Measurements from ENCODE around the gene HES6. TPM values are rescaled to one million over a fixed set of nuclear protein-coding genes. Genes with fewer than 3 reads are reported as not detected.

Gene HES6
- total RNA-seq, 4 donors from 2014 or later, result 5.3 to 9.1 (median 5.6) TPM

- ATAC-seq (ENCODE audit: low FRiP score) (no peak), DNase-seq (ENCODE audit: low spot score) (no peak)
- TF ChIP-seq CTCF (IDR thresholded peaks at IDR 0.05), result no peak
These were observed 46.7 kb upstream of the HES6 start for GRCh38 chr2:238286551-238286950.

DNA sequence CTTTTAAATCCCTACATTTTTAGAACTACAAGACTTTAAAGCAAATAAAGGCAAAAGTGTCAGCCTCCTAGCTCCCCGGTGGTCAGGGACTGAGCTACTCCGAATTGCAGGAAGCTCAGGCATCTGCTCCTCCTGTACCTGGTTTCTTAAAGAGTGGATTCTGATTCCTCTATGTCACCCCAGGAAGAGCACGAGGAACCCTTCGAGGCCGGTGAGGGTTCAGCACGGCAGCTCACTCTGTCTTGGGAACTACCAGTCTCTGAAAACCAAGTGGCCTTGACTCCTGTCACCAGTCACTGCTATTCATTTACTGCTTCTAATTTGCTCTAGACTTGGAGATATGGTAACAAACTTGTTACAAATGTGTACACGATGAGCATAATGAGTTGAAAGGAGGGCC, 46.3 kb upstream of the HES6 start:
- no peak for TF ChIP-seq CTCF (IDR thresholded peaks at IDR 0.05)
- DNase-seq (ENCODE audit: low spot score) (no peak), ATAC-seq (ENCODE audit: low FRiP score) (no peak)

GRCh38 chr2:238285653-238286082, 45.8 kb upstream of the HES6 start:
- peak; percentile 67 for DNase-seq (ENCODE audit: low spot score)
- no peak for TF ChIP-seq CTCF (IDR thresholded peaks at IDR 0.05)
- ATAC-seq (ENCODE audit: low FRiP score), result peak; percentile 2

GRCh38 chr2:238284802-238285515, 45.1 kb upstream of the HES6 start:
- ATAC-seq (ENCODE audit: low FRiP score) (no peak), DNase-seq (ENCODE audit: low spot score) (no peak)
- no peak for TF ChIP-seq CTCF (IDR thresholded peaks at IDR 0.05)

GRCh38 chr2:238282861-238283738, 43.3 kb upstream of the HES6 start:
- DNase-seq (ENCODE audit: low spot score) (no peak), ATAC-seq (ENCODE audit: low FRiP score) (no peak)
- TF ChIP-seq CTCF (IDR thresholded peaks at IDR 0.05), result no peak

DNA sequence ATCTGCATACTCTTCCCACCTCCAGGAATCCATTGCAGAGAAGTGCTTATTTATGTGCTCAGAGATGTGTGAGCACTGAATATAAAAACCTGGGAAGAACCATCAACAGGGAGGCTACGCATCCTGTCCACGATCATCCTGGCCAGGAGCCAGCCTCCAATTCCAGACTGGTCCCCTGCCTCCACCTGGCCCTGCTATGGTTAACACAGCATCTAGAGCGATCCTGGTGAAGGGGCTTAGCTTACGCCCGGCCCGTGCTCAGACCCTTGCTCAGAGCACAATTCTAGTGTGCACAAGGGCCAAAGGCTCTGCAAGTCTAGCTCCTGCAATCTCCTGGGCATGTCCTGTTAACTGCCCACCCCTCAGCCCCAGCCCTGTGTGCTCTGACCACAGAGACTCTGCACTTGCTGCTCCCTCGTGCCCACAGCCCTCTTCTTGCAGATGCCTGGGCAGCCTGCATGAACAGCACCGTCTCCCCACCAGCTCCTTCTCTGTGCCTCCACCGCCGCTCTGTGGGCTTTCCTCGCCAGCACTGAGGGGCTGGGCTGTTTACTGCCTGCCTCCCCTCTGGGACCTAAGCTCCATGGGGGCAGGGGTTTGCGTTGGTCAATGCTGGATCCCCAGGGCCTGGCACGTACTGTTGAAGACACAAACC, 42.1 kb upstream of the HES6 start:
- no peak for DNase-seq (ENCODE audit: low spot score)
- no peak for ATAC-seq (ENCODE audit: low FRiP score)
- no peak for TF ChIP-seq CTCF (IDR thresholded peaks at IDR 0.05)
